ENCODE results near the gene XRCC4. TPM values are rescaled to one million over a fixed set of nuclear protein-coding genes. Genes with fewer than 3 reads are reported as not detected.
"Not testable (repeated sequence)": the region's sequence is repeated elsewhere in the genome, so short reads cannot be mapped to it uniquely, and the experiment has no call there.

The XRCC4 gene
- total and polyA plus RNA-seq, 7 donors: 4.6 to 11.3 (median 7.6) TPM

DNA sequence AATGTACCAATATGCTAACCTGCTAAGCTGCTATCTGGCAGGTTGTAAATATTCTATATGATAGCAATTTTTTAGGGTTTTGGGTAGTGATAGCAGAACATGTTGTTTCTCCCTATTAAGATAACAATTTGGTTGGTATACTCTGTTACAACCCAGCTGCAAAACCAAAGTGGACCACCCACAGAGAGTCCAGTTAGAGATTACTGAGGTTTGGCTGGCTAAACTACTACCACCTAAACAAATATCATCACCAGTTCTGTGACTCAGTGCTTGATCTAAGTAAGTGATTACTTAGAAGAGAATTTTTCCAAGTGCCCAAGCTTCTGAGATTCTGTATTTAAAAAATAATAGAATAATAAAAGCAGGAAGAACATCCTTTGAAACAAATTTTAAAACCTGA is 72.3 kb downstream of the XRCC4 start:
- intact Hi-C loops (cut with DNase I): no loop called here
- TF ChIP-seq, protein P1, sequence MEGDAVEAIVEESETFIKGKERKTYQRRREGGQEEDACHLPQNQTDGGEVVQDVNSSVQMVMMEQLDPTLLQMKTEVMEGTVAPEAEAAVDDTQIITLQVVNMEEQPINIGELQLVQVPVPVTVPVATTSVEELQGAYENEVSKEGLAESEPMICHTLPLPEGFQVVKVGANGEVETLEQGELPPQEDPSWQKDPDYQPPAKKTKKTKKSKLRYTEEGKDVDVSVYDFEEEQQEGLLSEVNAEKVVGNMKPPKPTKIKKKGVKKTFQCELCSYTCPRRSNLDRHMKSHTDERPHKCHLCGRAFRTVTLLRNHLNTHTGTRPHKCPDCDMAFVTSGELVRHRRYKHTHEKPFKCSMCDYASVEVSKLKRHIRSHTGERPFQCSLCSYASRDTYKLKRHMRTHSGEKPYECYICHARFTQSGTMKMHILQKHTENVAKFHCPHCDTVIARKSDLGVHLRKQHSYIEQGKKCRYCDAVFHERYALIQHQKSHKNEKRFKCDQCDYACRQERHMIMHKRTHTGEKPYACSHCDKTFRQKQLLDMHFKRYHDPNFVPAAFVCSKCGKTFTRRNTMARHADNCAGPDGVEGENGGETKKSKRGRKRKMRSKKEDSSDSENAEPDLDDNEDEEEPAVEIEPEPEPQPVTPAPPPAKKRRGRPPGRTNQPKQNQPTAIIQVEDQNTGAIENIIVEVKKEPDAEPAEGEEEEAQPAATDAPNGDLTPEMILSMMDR (IDR thresholded peaks at IDR 0.05): no peak
- TF ChIP-seq POLR2A (IDR thresholded peaks at IDR 0.05): no peak
- TF ChIP-seq EP300 (IDR thresholded peaks at IDR 0.05): no peak
- TF ChIP-seq POLR2AphosphoS5 (IDR thresholded peaks at IDR 0.05): no peak
- no peak for DNase-seq

DNA sequence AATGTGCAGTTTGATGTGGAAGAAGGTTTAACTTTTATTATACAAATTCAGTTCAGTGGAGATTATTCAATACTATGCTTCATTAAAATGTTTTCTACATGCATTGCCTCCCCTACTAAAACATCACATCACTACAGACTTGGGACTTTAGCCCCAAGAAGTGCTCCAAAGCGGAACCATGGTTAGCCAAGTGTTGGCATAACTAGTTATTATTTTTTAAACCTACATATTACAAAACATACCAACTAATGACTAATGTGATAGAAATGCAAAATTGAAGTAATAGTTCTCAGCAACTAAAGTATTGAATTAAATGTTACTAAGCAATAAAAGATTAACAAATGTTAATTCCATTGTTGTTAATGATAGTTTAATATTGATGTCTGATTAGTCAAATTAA is 74.5 kb downstream of the XRCC4 start:
- H3K36me3 ChIP-seq: no peaks in the 10 kb centered on the region
- no peaks in the 10 kb centered on the region for H3K9me3 ChIP-seq
- intact Hi-C loops (cut with DNase I): no loop called here
- H3K4me3 ChIP-seq: no peak overlapping the region
- H3K27me3 ChIP-seq: no peaks in the 10 kb centered on the region
- 94 to 96% methylated on average over 1 of the region's 1 CpG for WGBS, 2 donors
- no peaks in the 10 kb centered on the region for H3K4me1 ChIP-seq
- no peak for DNase-seq
- TF ChIP-seq, protein P1 (IDR thresholded peaks at IDR 0.05): no peak
- no peak for TF ChIP-seq POLR2AphosphoS5 (IDR thresholded peaks at IDR 0.05)
- no peak for TF ChIP-seq EP300 (IDR thresholded peaks at IDR 0.05)
- no peak for TF ChIP-seq POLR2A (IDR thresholded peaks at IDR 0.05)
- no peak overlapping the region for H3K27ac ChIP-seq

More for the DNA sequence above, 72.3 kb downstream of the XRCC4 start:
- H3K4me1 ChIP-seq: peaks cover 0 to 6% (median 0%) of the 10 kb centered on the region in 4 donors
- no peaks in the 10 kb centered on the region for H3K27me3 ChIP-seq
- H3K9me3 ChIP-seq: no peaks in the 10 kb centered on the region
- no peak overlapping the region for H3K27ac ChIP-seq
- no peaks in the 10 kb centered on the region for H3K36me3 ChIP-seq
- no peak overlapping the region for H3K4me3 ChIP-seq

DNA sequence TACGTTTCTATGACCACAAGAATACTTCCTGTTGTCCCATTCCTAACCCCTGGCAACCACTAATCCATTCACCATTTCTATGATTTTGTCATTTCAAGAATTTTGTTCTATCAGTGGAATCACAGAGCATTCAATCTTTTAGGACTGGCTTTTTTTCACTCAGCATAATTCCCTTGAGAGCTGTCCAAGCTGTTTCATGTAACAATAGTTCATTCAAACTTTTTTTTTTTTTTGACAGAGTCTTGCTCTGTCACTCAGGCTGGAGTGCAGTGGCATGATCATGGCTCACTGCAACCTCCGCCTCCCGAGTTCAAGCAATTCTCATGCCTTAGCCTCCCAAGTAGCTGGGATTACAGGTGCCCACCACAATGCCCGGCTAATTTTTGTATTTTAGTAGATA is 75.6 kb downstream of the XRCC4 start:
- WGBS, 2 donors: 87 to 91% methylated on average over 4 of the region's 4 CpGs
- H3K9me3 ChIP-seq; H3K27ac ChIP-seq; H3K36me3 ChIP-seq; DNase-seq; H3K4me3 ChIP-seq; H3K4me1 ChIP-seq; intact Hi-C loops (cut with DNase I); H3K27me3 ChIP-seq: not testable (repeated sequence)

DNA sequence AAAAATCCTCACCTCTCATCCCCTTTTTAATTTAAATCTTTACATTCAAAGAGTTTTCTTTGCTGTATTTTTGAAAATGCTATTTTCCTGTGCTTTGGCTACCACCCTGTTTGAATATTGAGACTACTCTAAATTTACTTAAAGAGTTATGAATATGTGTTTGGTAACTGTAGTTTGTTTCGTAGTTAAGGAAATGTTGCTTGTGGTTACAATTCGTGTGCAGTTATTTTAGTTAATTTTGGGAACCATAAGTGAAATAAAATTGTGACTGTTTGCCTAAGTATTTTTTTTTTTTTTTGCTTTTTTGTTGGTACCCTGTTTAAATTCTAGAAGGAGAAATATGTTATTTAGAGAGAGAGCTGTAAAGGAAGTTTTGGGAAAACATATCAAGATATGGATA is 78.7 kb downstream of the XRCC4 start:
- Histone ChIP-seq H3K4me3 (no peak overlapping the region), H3K4me1 (no peaks in the 10 kb centered on the region), H3K9me3 (no peaks in the 10 kb centered on the region), H3K27ac (no peak overlapping the region), H3K27me3 (no peaks in the 10 kb centered on the region), H3K36me3 (no peaks in the 10 kb centered on the region)
- intact Hi-C loops (cut with DNase I): no loop called here
- WGBS, 2 donors: 59 to 86% methylated on average over 2 of the region's 2 CpGs
- no peak for DNase-seq
- TF ChIP-seq POLR2AphosphoS5 (IDR thresholded peaks at IDR 0.05): no peak
- no peak for TF ChIP-seq EP300 (IDR thresholded peaks at IDR 0.05)
- TF ChIP-seq, protein P1 (IDR thresholded peaks at IDR 0.05): no peak
- TF ChIP-seq POLR2A (IDR thresholded peaks at IDR 0.05): no peak

DNA sequence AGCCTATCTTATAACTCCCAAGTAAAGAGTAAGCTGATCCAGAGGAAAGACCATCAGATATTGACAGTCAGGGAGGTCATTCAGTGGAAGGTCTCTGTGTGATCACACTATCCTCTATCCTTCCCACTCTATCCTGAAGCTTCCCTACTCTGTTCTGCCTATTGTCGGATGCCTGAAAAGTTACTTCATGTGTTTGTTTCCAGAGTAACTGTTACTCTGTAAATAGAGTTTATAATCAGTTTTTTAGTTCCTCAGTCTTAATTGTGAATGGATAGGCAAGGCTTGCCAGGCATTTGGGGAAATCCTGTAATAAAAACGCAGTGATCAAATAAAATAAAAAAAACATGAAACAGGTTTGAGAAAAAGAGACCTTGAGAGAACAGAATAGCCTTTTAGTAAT is 79.8 kb downstream of the XRCC4 start:
- H3K9me3 ChIP-seq: no peaks in the 10 kb centered on the region
- H3K27ac ChIP-seq: no peak overlapping the region
- no peak overlapping the region for H3K4me3 ChIP-seq
- intact Hi-C loops (cut with DNase I): no loop called here
- DNase-seq: no peak
- no peaks in the 10 kb centered on the region for H3K4me1 ChIP-seq
- 9 to 57% methylated on average over 2 of the region's 2 CpGs for WGBS, 2 donors
- no peaks in the 10 kb centered on the region for H3K36me3 ChIP-seq
- TF ChIP-seq EP300 (IDR thresholded peaks at IDR 0.05) (no peak), POLR2A (IDR thresholded peaks at IDR 0.05) (no peak), POLR2AphosphoS5 (IDR thresholded peaks at IDR 0.05) (no peak)
- no peaks in the 10 kb centered on the region for H3K27me3 ChIP-seq

DNA sequence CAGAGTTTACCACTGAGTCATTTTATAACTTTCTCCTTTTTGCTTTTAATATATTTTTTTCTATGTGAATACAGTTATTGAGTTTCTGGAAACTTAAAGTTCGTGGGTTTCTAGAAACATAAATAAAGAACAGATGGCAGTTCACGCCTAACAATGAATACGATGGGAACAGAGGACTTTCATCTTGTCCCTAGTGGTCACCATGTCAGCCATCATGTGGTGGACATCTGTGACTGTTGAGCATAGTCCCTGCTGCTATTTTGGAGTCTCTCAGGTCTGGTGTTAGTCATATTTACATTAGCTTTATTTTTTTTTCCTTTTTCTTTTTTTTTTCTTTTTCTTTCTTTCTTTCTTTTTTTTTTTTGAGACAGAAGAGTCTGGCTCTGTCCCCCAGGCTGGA is 85.3 kb downstream of the XRCC4 start:
- Histone ChIP-seq H3K9me3 (no peaks in the 10 kb centered on the region), H3K4me3 (no peak overlapping the region), H3K27ac (no peak overlapping the region), H3K4me1 (no peaks in the 10 kb centered on the region), H3K36me3 (no peaks in the 10 kb centered on the region), H3K27me3 (no peaks in the 10 kb centered on the region)
- intact Hi-C loops (cut with DNase I): no loop called here
- WGBS, 2 donors: 56 to 59% methylated on average over 3 of the region's 3 CpGs
- DNase-seq: no peak
- no peak for TF ChIP-seq POLR2AphosphoS5 (IDR thresholded peaks at IDR 0.05)
- TF ChIP-seq POLR2A (IDR thresholded peaks at IDR 0.05): no peak
- TF ChIP-seq, protein P1 (IDR thresholded peaks at IDR 0.05): no peak
- no peak for TF ChIP-seq EP300 (IDR thresholded peaks at IDR 0.05)

Data from sigmoid colon (tissue), 7 donors.